ENCODE data around the gene ZNF446.
A peak's percentile ranks its signal among the peaks of the same experiment; 100 is the strongest.

The ZNF446 gene

GRCh38 chr19:58474291-58474996 lies 1.7 kb upstream of the ZNF446 start:
- H3K27ac ChIP-seq = peak overlapping the region in 1 of 2 donors; percentile 92
- no peak overlapping the region for H3K4me3 ChIP-seq
- no peak for DNase-seq
- TF ChIP-seq CTCF (IDR thresholded peaks at IDR 0.05) = no peak
- H3K4me1 ChIP-seq = peaks cover 0 to 24% (median 17%) of the 10 kb centered on the region in 4 donors
- peaks cover 10 to 64% (median 31%) of the 10 kb centered on the region in 3 donors for H3K36me3 ChIP-seq
- intact Hi-C loops (cut with DNase I; ENCODE audit: low total_unique reads) = no loop called here
- H3K27me3 ChIP-seq = no peaks in the 10 kb centered on the region
- H3K9me3 ChIP-seq = no peaks in the 10 kb centered on the region

GRCh38 chr19:58474997-58475713 lies 997 bp upstream of the ZNF446 start:
- Histone ChIP-seq H3K9me3 (no peaks in the 10 kb centered on the region), H3K4me1 (peaks cover 0 to 24% (median 17%) of the 10 kb centered on the region in 4 donors), H3K27me3 (no peaks in the 10 kb centered on the region), H3K36me3 (peaks cover 10 to 64% (median 31%) of the 10 kb centered on the region in 3 donors), H3K27ac (peak overlapping the region; percentile 87 to 92), H3K4me3 (peak overlapping the region; percentile 59 to 67)
- intact Hi-C loops (cut with DNase I; ENCODE audit: low total_unique reads) = loop anchor here (5.0 kb wide), 1 partner anchor 42 kb away; the partner anchor contains the start of gene ZBTB45
- TF ChIP-seq CTCF (IDR thresholded peaks at IDR 0.05) = no peak
- DNase-seq = no peak

GRCh38 chr19:58476498-58477015 lies 405 bp downstream of the ZNF446 start:
- peak overlapping the region; percentile 87 to 92 for H3K27ac ChIP-seq
- TF ChIP-seq CTCF (IDR thresholded peaks at IDR 0.05) = no peak
- DNase-seq = no peak
- intact Hi-C loops (cut with DNase I; ENCODE audit: low total_unique reads) = loop anchor here (5.0 kb wide), 1 partner anchor 41 kb away; the partner anchor contains the start of gene ZBTB45
- H3K9me3 ChIP-seq = no peaks in the 10 kb centered on the region
- H3K4me3 ChIP-seq = peak overlapping the region; percentile 59 to 67
- peaks cover 0 to 24% (median 17%) of the 10 kb centered on the region in 4 donors for H3K4me1 ChIP-seq
- peaks cover 9 to 64% (median 35%) of the 10 kb centered on the region in 3 donors for H3K36me3 ChIP-seq
- no peaks in the 10 kb centered on the region for H3K27me3 ChIP-seq

GRCh38 chr19:58477130-58477529 lies 978 bp downstream of the ZNF446 start:
- H3K4me3 ChIP-seq = peak overlapping the region in 1 of 2 donors; percentile 67
- no peaks in the 10 kb centered on the region for H3K9me3 ChIP-seq
- no peaks in the 10 kb centered on the region for H3K27me3 ChIP-seq
- H3K27ac ChIP-seq = peak overlapping the region; percentile 87 to 92
- peaks cover 0 to 24% (median 17%) of the 10 kb centered on the region in 4 donors for H3K4me1 ChIP-seq
- peaks cover 3 to 60% (median 34%) of the 10 kb centered on the region in 3 donors for H3K36me3 ChIP-seq
- no peak for TF ChIP-seq CTCF (IDR thresholded peaks at IDR 0.05)
- no peak for DNase-seq
- intact Hi-C loops (cut with DNase I; ENCODE audit: low total_unique reads) = loop anchor here (5.0 kb wide), 1 partner anchor 40 kb away; the partner anchor contains the start of gene ZBTB45

- Histone ChIP-seq H3K4me1 (peaks cover 0 to 24% (median 18%) of the 10 kb centered on the region in 4 donors), H3K27ac (peak overlapping the region; percentile 87 to 92), H3K27me3 (no peaks in the 10 kb centered on the region), H3K4me3 (no peak overlapping the region), H3K9me3 (no peaks in the 10 kb centered on the region), H3K36me3 (peaks cover 0 to 52% (median 28%) of the 10 kb centered on the region in 3 donors)
- no peak for TF ChIP-seq CTCF (IDR thresholded peaks at IDR 0.05)
- DNase-seq = no peak
- intact Hi-C loops (cut with DNase I; ENCODE audit: low total_unique reads) = loop anchor here (5.0 kb wide), 1 partner anchor 39 kb away; the partner anchor contains the start of gene ZBTB45
These were observed 1.7 kb downstream of the ZNF446 start for GRCh38 chr19:58477871-58478270.
